Activated CD8-positive, alpha-beta memory T cell treated with anti-CD3 and anti-CD28 coated beads, Interleukin-2, amount 10 ng/mL, durations not matched to agents 7 days and 5 days (primary cell): ENCODE measurements around the gene CCDC8. TPM values are rescaled to one million over a fixed set of nuclear protein-coding genes. Genes with fewer than 3 reads are reported as not detected.
"Not testable (repeated sequence)": the region's sequence is repeated elsewhere in the genome, so short reads cannot be mapped to it uniquely, and the experiment has no call there.

Source experiments
- ATAC-seq: fragments of 150-1000 bp; cut with Tn5 transposase; one replicate; pipeline ENCODE4 v1.10.0; 2021; ENCODE audit warnings: moderate library complexity
- CTCF ChIA-PET: fragments of 350-600 bp; sonication (Branson Sonifier 250); formaldehyde crosslinking; loops from one replicate; lab custom pipeline; 2021; ENCODE audit warnings: antibody characterized with exemption; lab: Charles Lee
- DNase-seq: peaks from one replicate; pipeline ENCODE4 v3.0.0-alpha.2; 2020
- H3K27ac Mint-ChIP-seq: one replicate; pipeline ENCODE4 v1.8.0; 2021; ENCODE audit warnings: mild to moderate bottlenecking, mixed read lengths
- H3K27me3 Mint-ChIP-seq: one replicate; pipeline ENCODE4 v1.8.0; 2021; ENCODE audit warnings: mixed read lengths
- H3K36me3 Mint-ChIP-seq: one replicate; pipeline ENCODE4 v1.8.0; 2021; ENCODE audit warnings: mild to moderate bottlenecking, mixed read lengths
- H3K4me1 Mint-ChIP-seq: one replicate; pipeline ENCODE4 v1.8.0; 2021; ENCODE audit warnings: mixed read lengths
- H3K4me3 Mint-ChIP-seq: one replicate; pipeline ENCODE4 v1.8.0; 2021; ENCODE audit warnings: mild to moderate bottlenecking, moderate library complexity, mixed read lengths
- H3K9me3 Mint-ChIP-seq: one replicate; pipeline ENCODE4 v1.8.0; 2022; ENCODE audit warnings: low read depth, mixed read lengths
- total RNA-seq, 2 experiments: library from RNA; stranded (reverse); gene quantifications; one replicate each; pipeline ENCODE4 v1.2.3, GENCODE V29; 2021

Gene CCDC8
- total RNA-seq, 2 experiments from 2014 or later, result not detected

- no peak for DNase-seq
- Mint-ChIP-seq H3K36me3 (no peaks in the 10 kb centered on the region), H3K4me1 (peaks cover 33% of the 10 kb centered on the region), H3K27ac (no peak overlapping the region), H3K27me3 (peaks cover 83% of the 10 kb centered on the region), H3K4me3 (no peak overlapping the region), H3K9me3 (no peaks in the 10 kb centered on the region)
- CTCF ChIA-PET, result interaction anchor here (0.7 to 1.8 kb wide), 3 partner anchors 16 to 61 kb away, joined by 3 to 5 read pairs (median 3); no protein-coding TSS in a partner anchor
- ATAC-seq, result no peak
Measured at GRCh38 chr19:46426035-46426505, 12.7 kb upstream of the CCDC8 start.

GRCh38 chr19:46423188-46423587, 9.8 kb upstream of the CCDC8 start:
- CTCF ChIA-PET, result interaction anchor here (0.8 to 2.5 kb wide), 2 partner anchors 28 to 66 kb away, joined by 3 to 9 read pairs; no protein-coding TSS in a partner anchor
- Mint-ChIP-seq H3K27ac (no peak overlapping the region), H3K27me3 (peaks cover 65% of the 10 kb centered on the region), H3K9me3 (no peaks in the 10 kb centered on the region), H3K4me1 (peaks cover 23% of the 10 kb centered on the region), H3K4me3 (no peak overlapping the region), H3K36me3 (no peaks in the 10 kb centered on the region)
- DNase-seq (no peak), ATAC-seq (no peak)

- CTCF ChIA-PET, result interaction anchor here (0.5 kb wide), 1 partner anchor 37 kb away, joined by 3 read pairs; no protein-coding TSS in a partner anchor
- Mint-ChIP-seq H3K4me1 (peaks cover 16% of the 10 kb centered on the region), H3K27ac (no peak overlapping the region), H3K36me3 (no peaks in the 10 kb centered on the region), H3K27me3 (peaks cover 61% of the 10 kb centered on the region), H3K9me3 (no peaks in the 10 kb centered on the region), H3K4me3 (no peak overlapping the region)
- DNase-seq (no peak), ATAC-seq (no peak)
Measured at GRCh38 chr19:46422344-46422743, 9.0 kb upstream of the CCDC8 start.

- peaks cover 60% of the 10 kb centered on the region for H3K27me3 Mint-ChIP-seq
- H3K9me3 Mint-ChIP-seq, result no peaks in the 10 kb centered on the region
- DNase-seq (no peak), ATAC-seq (no peak)
- no peak overlapping the region for H3K4me3 Mint-ChIP-seq
- CTCF ChIA-PET, result no interaction called here
- no peaks in the 10 kb centered on the region for H3K36me3 Mint-ChIP-seq
- no peak overlapping the region for H3K27ac Mint-ChIP-seq
- H3K4me1 Mint-ChIP-seq, result peaks cover 4% of the 10 kb centered on the region
Measured at GRCh38 chr19:46420056-46420455, 6.7 kb upstream of the CCDC8 start.

GRCh38 chr19:46415804-46416709, 2.7 kb upstream of the CCDC8 start:
- DNase-seq, H3K27ac Mint-ChIP-seq, CTCF ChIA-PET, H3K4me3 Mint-ChIP-seq, H3K9me3 Mint-ChIP-seq, ATAC-seq, H3K36me3 Mint-ChIP-seq, H3K4me1 Mint-ChIP-seq: not testable (repeated sequence)
- H3K27me3 Mint-ChIP-seq, result peaks cover 69% of the 10 kb centered on the region

- H3K27ac Mint-ChIP-seq, H3K36me3 Mint-ChIP-seq, DNase-seq, H3K9me3 Mint-ChIP-seq, H3K4me1 Mint-ChIP-seq, H3K4me3 Mint-ChIP-seq, ATAC-seq: not testable (repeated sequence)
- H3K27me3 Mint-ChIP-seq, result peaks cover 76% of the 10 kb centered on the region
- CTCF ChIA-PET, result interaction anchor here (0.8 kb wide), 2 partner anchors 14 to 19 kb away, joined by 3 read pairs; no protein-coding TSS in a partner anchor
Measured at GRCh38 chr19:46414899-46415298, 1.5 kb upstream of the CCDC8 start.

GRCh38 chr19:46412650-46413261, 608 bp downstream of the CCDC8 start:
- no peaks in the 10 kb centered on the region for H3K4me1 Mint-ChIP-seq
- ATAC-seq, result no peak
- H3K36me3 Mint-ChIP-seq, result no peaks in the 10 kb centered on the region
- no peaks in the 10 kb centered on the region for H3K9me3 Mint-ChIP-seq
- H3K4me3 Mint-ChIP-seq, result no peak overlapping the region
- peaks cover 76% of the 10 kb centered on the region for H3K27me3 Mint-ChIP-seq
- no peak overlapping the region for H3K27ac Mint-ChIP-seq
- DNase-seq, result no peak
- CTCF ChIA-PET, result interaction anchor here (1.1 kb wide), 1 partner anchor 8 kb away, joined by 3 read pairs; no protein-coding TSS in a partner anchor

GRCh38 chr19:46411925-46412649, 1.3 kb downstream of the CCDC8 start:
- ATAC-seq, result no peak
- Mint-ChIP-seq H3K9me3 (no peaks in the 10 kb centered on the region), H3K27ac (no peak overlapping the region), H3K4me3 (no peak overlapping the region), H3K27me3 (peaks cover 75% of the 10 kb centered on the region), H3K4me1 (no peaks in the 10 kb centered on the region), H3K36me3 (no peaks in the 10 kb centered on the region)
- DNase-seq, result no peak
- CTCF ChIA-PET, result no interaction called here

GRCh38 chr19:46411088-46411924, 2.1 kb downstream of the CCDC8 start:
- Mint-ChIP-seq H3K36me3 (no peaks in the 10 kb centered on the region), H3K27me3 (peaks cover 77% of the 10 kb centered on the region), H3K27ac (no peak overlapping the region), H3K9me3 (no peaks in the 10 kb centered on the region), H3K4me3 (no peak overlapping the region), H3K4me1 (no peaks in the 10 kb centered on the region)
- DNase-seq, result no peak
- no peak for ATAC-seq
- CTCF ChIA-PET, result interaction anchor here (1.5 kb wide), 1 partner anchor 9 kb away, joined by 6 read pairs; no protein-coding TSS in a partner anchor

GRCh38 chr19:46410205-46411087, 2.9 kb downstream of the CCDC8 start:
- ATAC-seq (no peak), DNase-seq (no peak)
- no peak overlapping the region for H3K27ac Mint-ChIP-seq
- CTCF ChIA-PET, result interaction anchor here (0.9 to 1.5 kb wide), 2 partner anchors 8 to 15 kb away, joined by 3 to 6 read pairs; no protein-coding TSS in a partner anchor
- no peaks in the 10 kb centered on the region for H3K36me3 Mint-ChIP-seq
- no peak overlapping the region for H3K4me3 Mint-ChIP-seq
- no peaks in the 10 kb centered on the region for H3K9me3 Mint-ChIP-seq
- no peaks in the 10 kb centered on the region for H3K4me1 Mint-ChIP-seq
- H3K27me3 Mint-ChIP-seq, result peaks cover 75% of the 10 kb centered on the region

GRCh38 chr19:46409191-46409590, 4.2 kb downstream of the CCDC8 start:
- ATAC-seq (no peak), DNase-seq (no peak)
- H3K27ac Mint-ChIP-seq, result no peak overlapping the region
- H3K4me3 Mint-ChIP-seq, result no peak overlapping the region
- no peaks in the 10 kb centered on the region for H3K9me3 Mint-ChIP-seq
- peaks cover 6% of the 10 kb centered on the region for H3K4me1 Mint-ChIP-seq
- no peaks in the 10 kb centered on the region for H3K36me3 Mint-ChIP-seq
- H3K27me3 Mint-ChIP-seq, result peaks cover 76% of the 10 kb centered on the region
- CTCF ChIA-PET, result interaction anchor here (1.3 kb wide), 1 partner anchor 13 kb away, joined by 3 read pairs; no protein-coding TSS in a partner anchor
